GM21825 (cell line): ENCODE measurements around the gene UGT1A4.

ENCODE experiments used
- ATAC-seq: cut with Tn5 transposase; IDR thresholded peaks from one replicate; pipeline ENCODE4 v1.9.1; 2021; ENCODE audit warnings: mild to moderate bottlenecking, moderate library complexity; ENCODE audit not compliant: unreplicated experiment

UGT1A4 gene

DNA sequence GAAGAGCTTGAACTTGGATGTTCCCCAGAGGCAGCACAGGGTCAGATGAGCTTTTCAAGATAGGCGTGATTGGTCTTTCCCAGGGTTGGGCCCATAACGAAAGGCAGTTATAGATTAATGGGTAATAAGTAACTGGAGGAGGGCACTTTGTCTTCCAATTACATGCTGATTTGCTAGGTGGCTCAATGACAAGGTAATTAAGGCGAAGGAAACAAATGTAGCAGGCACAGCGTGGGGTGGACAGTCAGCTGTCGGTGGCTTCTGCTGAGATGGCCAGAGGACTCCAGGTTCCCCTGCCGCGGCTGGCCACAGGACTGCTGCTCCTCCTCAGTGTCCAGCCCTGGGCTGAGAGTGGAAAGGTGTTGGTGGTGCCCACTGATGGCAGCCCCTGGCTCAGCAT is at the start of gene UGT1A4:
Gene UGT1A4, plus strand, starts transcription at position 185 of the 400 bp plus-strand sequence. Its CDS starts 85 bp downstream, at position 270.
- no peak for ATAC-seq

DNA sequence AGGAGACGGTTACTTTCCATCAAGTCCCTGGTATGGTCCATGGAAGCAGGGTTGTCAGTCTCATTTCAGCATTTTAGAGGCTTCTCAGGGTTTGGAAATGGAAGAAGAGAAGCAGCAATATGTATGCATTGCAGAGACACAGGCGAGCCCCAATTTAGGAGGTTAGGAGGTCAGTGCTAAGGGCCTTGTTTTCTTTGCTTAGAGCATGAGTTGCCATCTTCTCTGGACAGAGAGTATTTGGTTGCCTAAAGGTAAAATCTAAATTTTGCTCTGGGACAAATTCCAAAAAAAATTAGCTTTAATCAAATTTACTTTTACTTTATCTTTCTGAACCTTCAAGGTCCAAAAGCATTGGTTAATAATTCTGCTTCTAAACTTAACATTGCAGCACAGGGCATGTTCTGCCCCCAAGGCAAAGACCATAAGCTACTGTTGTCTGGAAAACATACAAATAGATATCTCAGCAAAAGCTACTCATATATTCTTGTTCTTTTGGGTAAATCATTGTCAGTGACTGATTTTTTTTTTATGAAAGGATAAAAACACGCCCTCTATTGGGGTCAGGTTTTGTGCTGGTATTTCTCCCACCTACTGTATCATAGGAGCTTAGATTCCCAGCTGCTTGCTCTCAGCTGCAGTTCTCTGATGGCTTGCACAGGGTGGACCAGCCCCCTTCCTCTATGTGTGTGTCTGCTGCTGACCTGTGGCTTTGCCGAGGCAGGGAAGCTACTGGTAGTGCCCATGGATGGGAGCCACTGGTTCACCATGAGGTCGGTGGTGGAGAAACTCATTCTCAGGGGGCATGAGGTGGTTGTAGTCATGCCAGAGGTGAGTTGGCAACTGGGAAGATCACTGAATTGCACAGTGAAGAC is 47.0 kb upstream of the UGT1A4 start, which contains the start of gene UGT1A9:
Gene UGT1A9, plus strand, starts transcription at position 609 of the 872 bp plus-strand sequence. Its CDS starts 37 bp downstream, at position 646.
- no peak for ATAC-seq

DNA sequence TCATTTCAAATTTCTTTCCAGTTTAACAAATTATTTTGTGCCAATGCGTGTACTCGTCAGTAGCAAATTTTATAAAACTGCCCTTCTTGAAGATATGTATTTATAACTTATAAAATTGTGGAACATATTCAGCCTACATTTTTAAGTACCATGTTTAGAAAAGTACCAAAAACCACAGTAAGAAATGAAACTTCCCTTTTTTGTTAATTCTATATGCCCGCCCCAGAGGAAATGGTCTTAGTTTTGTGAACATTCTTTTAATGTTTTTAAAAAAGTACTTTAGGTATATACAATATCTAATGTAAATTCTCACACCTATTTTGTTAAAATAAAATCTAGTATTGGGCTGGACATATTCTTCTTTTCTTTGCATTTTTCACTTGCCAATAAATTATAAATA is 45.6 kb upstream of the UGT1A4 start:
- ATAC-seq = no peak

DNA sequence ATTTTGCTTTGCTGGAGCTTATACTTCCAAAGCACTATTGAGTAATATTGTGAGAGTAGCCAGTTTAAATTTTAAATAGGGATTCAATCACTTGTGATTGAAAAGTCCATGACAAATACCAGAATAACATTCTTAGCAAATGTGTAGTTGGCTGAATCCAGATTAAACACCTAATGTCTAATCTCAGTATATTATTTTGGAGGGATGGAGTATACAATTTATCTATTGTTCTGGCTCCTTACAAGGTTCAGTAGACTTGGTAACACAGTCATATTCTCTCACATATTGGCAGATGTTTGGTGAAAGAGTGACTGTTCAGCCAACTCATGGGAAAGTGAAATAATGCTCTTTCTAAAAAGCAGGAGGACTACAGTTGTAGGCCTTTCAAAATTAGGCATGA is 44.6 kb upstream of the UGT1A4 start:
- ATAC-seq = no peak

DNA sequence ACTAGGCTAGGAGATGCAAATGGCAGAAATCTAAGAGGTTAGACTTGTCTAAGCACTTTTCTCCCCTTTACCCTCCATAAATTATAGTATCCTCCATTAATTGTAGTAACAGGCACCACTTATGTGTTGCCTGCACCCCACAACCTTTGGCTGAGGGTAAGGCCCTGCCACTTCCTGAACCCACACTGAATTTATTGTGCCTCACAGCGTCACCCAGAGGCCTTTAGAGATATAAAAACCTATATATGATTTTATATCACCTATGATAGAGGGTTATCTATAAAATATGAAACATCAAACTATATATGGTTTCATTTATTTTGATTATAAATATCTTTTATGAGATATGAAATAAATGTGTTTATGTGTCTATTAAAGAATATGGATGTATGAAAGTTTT is 44.2 kb upstream of the UGT1A4 start:
- no peak for ATAC-seq

DNA sequence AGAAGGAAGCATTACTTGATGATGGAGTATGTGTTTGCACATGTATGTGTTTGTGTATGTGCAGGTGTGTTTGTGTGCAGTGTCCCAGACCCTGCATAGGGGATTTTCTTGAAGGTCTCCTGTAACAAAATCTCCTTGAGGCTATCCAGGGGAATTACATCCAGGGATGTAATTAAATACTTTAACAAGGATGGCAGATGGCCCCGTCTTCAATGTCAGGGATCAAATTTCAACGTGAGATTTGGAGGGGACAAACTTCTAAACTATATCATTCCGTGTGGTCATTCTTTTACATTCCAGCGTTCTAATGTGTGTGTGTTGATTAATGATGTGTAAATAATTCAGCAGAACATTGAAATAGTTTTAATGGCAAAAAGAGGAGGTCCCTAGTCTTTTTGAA is 43.5 kb upstream of the UGT1A4 start:
- no peak for ATAC-seq

DNA sequence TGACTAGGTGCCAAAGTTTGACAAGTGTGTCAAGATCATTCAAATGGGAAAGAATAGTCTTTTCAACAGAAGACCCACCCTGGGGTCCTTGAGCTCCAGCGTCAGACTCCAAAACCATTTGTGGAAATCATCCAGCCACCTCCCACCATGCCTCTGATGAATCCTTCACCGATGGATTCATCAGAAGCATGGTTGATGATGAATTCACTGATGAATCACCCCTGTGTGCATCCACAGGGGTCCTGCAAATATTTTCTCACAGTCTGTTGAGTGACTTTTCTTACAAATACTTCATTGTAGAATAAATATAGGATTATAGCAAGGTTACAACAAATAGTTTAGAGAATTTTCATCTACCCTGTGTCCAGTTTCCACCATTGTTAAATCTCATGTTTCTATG is 42.5 kb upstream of the UGT1A4 start:
- no peak for ATAC-seq

DNA sequence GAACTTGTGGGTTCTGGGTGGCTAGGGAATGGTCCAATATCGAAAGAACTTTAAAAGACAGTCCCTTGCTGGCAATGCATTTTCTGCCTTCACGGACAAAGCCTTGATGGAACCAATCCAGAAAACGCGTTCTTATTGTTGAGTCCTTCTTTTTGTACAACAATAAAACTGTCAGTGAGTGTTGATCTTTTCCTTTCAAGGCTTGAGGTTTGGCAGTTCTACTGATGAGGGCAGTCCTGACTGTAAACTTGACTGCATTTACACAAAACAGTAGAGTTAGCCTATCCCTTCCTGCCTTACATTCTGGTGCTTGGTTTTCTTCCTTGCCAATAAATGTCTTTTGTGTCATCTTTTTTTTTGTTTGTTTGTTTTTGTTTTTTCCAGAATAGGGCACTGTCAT is 39.3 kb upstream of the UGT1A4 start:
- ATAC-seq = no peak

DNA sequence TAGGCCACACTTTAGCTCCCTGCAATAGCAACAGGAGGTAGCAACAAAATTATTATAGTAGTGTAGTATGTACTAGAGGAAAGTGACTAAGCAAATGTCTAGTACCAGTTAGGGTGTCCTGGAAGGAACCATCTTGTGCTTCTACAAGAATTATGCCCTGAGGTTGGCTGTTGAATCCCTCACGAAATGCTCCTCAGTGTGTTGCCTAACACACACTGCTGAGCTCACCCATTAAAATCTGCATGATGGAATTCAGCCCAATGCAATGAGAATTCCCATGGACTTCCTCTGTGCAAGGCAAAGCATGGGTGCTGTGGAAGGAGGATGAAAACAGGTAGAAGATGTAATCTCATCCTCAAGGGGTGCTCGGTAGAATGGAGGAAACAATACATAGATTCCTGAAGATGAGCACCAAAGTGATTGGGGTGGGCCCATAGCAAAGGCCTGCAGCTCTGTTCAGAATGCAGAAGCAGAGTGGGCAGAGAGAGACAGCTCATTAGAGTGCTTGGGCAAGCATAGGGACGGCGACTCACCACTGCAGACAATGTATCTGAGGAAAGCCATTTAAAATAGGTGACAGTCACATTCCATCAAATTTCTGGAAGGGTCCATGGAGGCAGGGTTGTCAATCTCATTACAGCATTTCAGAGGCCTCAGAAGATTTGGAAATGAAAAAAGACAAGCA is 38.0 kb upstream of the UGT1A4 start:
- no peak for ATAC-seq

DNA sequence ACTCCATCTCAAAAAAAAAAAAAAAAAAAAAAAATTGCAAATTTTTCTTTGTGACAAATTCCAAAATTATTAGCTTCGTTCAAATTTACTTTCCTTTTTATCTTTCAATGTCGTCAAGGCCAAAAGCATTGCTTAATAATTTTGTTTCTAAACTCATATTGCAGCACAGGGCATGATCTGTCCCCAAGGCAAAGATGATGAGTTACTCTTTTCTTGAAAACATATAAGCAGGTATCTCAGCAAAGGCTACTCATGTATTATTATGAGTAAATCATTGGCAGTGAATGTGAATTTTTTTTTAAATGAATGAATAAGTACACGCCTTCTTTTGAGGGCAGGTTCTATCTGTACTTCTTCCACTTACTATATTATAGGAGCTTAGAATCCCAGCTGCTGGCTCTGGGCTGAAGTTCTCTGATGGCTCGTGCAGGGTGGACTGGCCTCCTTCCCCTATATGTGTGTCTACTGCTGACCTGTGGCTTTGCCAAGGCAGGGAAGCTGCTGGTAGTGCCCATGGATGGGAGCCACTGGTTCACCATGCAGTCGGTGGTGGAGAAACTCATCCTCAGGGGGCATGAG is 36.9 kb upstream of the UGT1A4 start, which contains the start of gene UGT1A7:
Gene UGT1A7, plus strand, starts transcription at position 381 of the 579 bp plus-strand sequence. Its CDS starts 37 bp downstream, at position 418.
- no peak for ATAC-seq

DNA sequence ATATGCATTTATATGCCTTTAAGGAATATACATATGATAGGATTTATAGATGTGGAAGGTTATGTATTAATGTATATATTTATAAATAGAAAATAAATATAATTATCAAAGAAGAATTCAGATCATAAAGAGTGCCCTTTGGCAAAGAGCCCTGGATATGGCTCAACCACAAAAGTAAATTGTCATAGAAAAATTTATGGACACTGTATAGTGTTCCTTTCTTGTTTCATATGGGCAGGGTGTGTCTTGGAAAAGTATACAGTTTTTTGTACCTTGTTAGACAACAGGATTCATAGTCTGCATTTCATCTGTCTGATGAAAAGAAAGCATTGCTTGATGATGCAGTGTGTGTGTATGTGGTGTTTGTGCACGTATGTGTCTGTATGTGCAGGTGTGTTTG is 33.9 kb upstream of the UGT1A4 start:
- no peak for ATAC-seq

DNA sequence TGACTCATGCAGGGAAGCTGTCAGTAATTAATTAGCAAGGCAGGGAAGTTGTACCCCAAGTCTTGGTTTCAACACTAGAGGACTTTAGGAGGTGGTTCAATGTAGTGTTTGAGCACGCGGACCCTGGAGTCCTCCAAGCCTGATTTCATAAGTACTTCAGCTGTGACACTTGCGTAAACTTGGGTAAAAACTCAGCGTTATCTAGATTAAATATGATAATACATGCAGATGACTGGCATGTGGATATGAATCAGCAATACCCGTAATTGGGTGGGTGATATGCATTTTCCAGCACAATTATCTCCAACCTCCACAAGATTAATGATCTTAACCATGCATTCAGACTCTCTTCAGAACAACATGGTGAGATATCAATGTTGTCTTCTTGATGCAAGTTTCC is 31.6 kb upstream of the UGT1A4 start:
- ATAC-seq = no peak

DNA sequence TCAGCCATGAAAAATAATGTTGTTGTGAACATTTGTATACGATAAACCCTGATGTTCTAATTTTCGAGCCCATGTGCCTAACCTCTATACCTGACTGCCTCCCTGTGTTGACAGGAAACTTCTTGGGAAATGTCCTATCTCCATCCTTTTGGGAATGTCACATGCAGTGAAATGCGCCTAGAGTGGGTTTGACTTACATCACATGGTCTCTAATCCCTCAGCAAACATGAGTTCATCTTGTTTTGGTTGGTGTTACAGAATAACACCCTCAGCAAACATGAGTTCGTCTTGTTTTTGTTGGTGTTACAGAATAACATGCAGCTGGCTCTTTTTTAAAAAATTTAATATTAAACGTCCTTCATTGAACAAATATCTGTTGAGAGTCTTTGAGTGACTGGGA is 30.2 kb upstream of the UGT1A4 start:
- ATAC-seq = no peak

DNA sequence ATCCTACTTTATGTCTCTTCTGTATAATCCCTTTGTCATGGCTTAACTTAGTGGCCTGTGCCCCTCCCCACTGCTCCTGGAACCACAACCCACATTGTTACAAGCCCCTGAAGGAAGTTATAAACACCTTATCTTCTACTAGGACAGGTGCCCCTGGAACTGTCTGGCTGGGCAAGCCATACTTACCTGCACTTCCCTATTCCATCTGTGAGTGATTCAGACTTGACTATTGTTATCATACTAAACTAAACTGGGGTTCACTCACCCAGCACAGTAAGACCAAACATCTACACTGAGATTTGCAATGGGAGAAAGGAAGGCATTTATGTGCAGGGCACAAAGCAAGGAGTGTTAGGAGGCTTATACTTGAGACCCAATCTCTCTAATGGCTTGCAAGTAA is 29.5 kb upstream of the UGT1A4 start:
- ATAC-seq = no peak

DNA sequence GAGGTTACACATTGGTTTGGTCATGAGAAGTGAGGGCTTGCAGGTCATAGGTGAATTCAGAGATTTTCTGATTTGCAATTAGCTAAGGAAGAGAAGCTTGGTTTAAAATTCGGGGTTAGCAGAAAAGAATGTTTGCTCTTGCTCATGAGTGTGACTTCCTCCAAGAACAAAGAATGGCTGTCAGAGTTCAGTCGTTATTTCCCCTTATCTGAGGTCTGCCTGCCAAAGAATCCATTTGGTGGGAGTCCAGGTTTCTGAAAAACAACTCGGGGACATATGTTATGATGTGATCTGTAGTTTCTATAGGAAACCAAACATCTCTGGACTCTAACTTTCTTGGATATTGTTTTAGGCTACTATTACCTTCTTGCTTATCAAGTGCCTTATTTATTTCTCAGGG is 29.0 kb upstream of the UGT1A4 start:
- no peak for ATAC-seq

DNA sequence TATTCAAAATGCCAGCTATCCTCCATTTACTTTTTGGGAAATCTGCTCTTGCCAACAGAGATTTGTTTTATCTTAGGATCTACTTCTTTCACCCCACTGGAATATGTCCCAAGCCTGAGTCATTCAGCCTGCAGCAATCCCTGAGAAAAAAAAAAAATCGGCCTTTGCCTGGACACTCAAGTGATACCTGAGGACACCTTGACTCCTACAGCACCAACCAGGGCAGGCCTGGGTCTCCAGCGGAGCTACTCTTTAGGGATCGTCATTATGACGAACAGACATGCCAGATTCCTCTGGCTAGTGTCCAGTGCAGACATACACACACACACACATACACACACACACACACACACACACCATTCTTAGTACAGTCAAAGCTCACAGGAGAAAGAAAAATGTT is 28.1 kb upstream of the UGT1A4 start:
- ATAC-seq = no peak

DNA sequence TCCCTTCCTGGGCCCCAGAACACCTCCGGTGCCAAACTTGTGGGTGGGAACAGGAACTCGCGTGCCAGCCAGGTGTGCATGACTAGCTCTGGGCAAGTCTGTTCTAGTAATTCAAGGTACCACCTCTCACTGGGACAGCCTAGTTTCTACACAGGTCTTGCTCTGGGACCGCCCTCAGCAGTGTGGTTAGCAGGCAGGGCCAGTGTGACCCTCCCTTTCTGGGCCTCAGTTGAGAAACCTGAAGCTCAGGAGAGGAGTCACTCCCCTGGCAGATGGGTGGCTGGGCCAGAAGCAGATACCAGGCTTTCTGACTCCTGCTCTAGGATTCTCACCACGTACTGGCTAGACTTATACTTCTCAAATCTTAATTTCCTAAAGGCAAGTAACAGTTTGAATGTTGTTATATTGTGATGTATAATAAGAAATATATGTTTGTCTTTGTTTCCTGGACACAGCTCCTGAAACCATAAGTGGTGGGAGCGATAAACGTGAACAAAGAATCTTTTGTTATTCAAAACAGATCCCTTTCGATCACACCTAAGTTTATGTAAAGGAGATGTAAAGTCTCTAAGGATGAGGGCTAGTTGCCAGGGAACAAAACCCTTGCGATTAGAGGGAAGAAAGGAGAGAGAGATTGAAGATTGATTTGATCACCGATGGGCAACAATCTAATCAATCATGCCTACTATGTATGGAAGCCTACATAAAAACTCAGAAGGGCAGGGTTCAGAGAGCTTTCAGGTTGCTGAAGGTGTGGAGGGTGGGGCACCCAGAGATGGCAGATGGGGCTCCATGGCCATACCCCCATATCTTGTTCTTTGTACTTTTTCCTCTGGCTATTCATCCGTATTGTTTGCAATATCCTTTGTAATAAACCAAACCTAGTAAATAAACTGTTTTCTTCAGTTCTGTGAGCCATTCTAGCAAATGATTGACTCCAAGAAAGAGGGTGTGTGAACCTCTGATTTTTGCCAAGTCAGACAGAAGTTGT is 26.8 kb upstream of the UGT1A4 start:
- ATAC-seq = no peak

DNA sequence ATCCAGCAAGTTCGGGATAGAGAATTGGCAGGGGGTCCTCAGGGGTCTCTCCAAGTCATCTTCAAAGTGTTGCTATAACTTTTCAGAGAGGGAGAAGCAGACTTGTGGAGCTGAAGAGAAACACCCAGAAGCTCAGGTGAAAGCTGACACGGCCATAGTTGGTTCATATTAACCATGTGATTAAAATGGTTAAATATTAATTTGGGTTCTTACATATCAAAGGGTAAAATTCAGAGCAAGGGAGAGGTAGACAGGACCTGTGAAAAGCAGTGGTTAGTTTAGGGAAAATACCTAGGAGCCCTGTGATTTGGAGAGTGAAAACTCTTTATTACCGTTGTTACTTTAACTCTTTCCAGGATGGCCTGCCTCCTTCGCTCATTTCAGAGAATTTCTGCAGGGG is 25.9 kb upstream of the UGT1A4 start, which contains the start of gene UGT1A6:
Gene UGT1A6, plus strand, starts transcription at position 243 of the 400 bp plus-strand sequence. Its CDS starts 115 bp downstream, at position 358.
- no peak for ATAC-seq

DNA sequence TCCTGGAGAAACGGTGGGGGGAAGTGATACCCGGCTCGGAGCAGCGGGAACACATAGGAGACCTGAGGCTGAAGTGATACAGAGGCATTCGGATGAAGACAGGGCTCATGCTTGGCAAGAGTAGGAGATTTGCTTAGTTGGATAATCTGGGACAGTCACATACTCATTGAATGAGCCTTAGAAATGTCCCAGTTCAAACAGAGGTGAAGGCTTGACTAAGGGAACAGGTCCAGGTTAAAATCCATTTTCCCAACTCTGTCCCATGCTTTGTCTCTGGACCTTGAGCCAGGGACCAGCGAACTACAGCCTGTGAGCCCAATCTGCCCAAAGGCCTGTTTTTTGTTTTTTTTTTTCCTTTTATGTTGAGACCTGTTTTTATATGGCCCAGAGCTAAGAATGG is 24.6 kb upstream of the UGT1A4 start:
- ATAC-seq = no peak

DNA sequence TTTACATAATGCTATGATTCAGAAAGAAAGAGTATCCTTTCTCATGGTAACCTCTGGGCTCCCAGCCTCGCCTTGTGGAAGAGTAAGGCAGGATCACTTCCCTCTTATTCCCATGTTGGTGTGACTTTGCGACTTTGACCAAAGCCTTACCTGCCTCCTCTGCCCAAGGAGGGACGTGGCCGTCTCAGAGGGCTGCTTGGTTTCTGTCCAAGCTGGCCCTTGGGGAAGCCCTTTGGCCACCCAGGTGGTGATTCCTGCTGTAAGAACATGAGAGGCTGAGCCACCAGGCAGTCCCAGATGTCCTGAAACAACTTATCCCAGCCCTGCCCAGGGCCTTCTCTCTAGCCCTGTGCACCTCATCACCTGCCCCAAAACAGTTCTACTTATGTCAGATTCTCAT is 19.8 kb upstream of the UGT1A4 start:
- no peak for ATAC-seq
